Measurements from ENCODE around the gene UBE3C. TPM values are rescaled to one million over a fixed set of nuclear protein-coding genes. Genes with fewer than 3 reads are reported as not detected.

UBE3C gene
- total and polyA plus RNA-seq, 5 experiments from 2014 or later: 17.5 to 59.4 (median 29.0) TPM

Other genes starting within 250 kb of the UBE3C start
- 100 to 1,000 TPM; 136 to 157 TPM for gene LMBR1, start 245.7 kb upstream of the UBE3C start, total RNA-seq
- gene LMBR1, start 245.7 kb upstream of the UBE3C start, polyA plus RNA-seq: 10 to 100 TPM; 41.9 to 45.9 (median 44.3) TPM
- gene NOM1, start 189.2 kb upstream of the UBE3C start, total RNA-seq: 10 to 100 TPM; 36.8 to 40.1 TPM
- 1 to 10 TPM; 2.2 to 7.2 (median 6.6) TPM for gene NOM1, start 189.2 kb upstream of the UBE3C start, polyA plus RNA-seq
- gene MNX1, start 128.3 kb upstream of the UBE3C start, total RNA-seq: not detected
- gene MNX1, start 128.3 kb upstream of the UBE3C start, polyA plus RNA-seq: not detected
- gene DNAJB6, start 198.1 kb downstream of the UBE3C start, total RNA-seq: 100 to 1,000 TPM; 112 to 118 TPM
- 100 to 1,000 TPM; 113 to 159 (median 115) TPM for gene DNAJB6, start 198.1 kb downstream of the UBE3C start, polyA plus RNA-seq